Measurements from ENCODE around the gene VEPH1.
A peak's percentile ranks its signal among the peaks of the same experiment; 100 is the strongest.

VEPH1 gene

GRCh38 chr3:157522648-157523047 is 19.4 kb upstream of the VEPH1 start:
- DNase-seq = no peak

- DNase-seq = no peak
These were observed 17.4 kb upstream of the VEPH1 start for GRCh38 chr3:157520485-157521150.

GRCh38 chr3:157518881-157519280 is 15.7 kb upstream of the VEPH1 start:
- DNase-seq = no peak

DNA sequence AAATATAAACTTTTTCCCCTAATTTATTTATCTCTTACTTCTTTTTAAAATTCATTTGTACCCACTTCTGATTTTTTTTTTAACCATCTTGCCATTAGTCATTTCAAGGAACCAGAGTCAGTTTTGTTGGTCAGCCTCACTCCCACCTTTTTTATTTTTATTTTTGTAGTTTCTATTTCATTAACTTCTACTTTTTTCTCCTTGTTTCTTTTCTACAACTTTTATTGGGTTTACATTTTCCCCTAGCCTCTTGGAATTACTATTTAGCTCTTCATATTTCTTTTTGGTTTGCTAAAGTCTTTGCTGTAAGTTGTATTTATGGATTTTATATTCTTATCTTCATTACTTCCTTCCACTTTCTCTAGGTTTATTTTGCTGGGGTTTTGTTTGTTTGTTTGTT is 13.7 kb upstream of the VEPH1 start:
- no peak for DNase-seq

DNA sequence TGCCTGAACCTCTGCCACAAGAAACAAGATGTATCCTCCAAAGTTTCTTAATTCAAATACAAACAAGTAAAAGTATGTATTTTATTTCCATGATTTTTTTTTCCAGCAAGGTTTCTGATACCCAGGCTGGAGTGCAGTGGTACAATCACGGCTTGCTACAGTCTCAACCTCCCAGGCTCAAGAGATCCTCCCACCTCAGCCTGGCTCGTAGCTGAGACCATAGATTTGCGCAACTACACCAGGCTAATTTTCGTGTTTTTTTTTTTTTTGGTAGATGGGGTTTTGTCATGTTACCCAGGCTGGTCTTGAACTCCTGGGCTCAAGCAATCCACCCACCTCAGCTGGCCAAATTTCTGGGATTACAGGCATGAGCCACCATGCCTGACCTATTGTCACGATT is 12.2 kb upstream of the VEPH1 start:
- DNase-seq = no peak

- DNase-seq = no peak
These were observed 11.2 kb upstream of the VEPH1 start for GRCh38 chr3:157514371-157514895.

- DNase-seq = no peak
These were observed 10.4 kb upstream of the VEPH1 start for GRCh38 chr3:157513585-157513984.

GRCh38 chr3:157512534-157512933 is 9.3 kb upstream of the VEPH1 start:
- DNase-seq = no peak

DNA sequence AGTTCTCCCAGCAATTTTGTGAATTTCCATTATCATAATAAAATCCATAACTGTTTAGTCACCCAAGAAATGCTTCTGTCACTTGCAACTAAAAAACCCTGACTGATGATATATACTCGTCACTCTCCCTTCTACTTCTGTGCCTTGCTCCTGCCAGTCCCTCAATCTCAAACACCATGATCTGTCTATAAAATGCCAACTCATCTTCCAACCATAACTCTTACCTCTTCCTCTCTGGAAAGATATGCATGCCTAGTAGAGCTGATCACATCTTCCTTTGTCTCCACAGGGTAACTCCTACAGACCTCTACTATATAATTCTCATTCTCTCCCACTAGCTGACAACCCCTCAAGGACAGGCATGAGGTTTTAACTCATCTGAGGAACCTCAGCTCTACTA is 5.2 kb upstream of the VEPH1 start:
- DNase-seq = no peak

DNA sequence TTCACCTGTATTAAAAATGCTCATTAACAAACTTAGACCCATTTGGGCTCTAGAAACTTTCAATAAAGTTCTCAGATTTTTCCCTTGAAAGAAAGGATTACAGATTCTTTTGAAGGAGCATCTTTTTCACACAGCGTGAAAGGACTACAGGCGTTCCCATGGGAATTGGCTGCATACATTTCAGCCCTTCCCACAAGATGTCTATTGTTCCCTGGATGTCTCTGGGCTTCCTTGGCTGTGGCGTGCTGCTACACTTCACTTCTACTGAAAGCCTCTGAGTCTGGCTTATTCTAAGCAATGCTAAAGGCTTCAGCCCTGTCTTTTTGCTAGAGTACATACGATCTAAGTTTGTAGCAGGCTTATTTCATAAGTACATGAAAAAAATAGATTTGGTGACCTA is 1.4 kb downstream of the VEPH1 start:
- no peak for DNase-seq

- DNase-seq = no peak
These were observed 3.0 kb downstream of the VEPH1 start for GRCh38 chr3:157500232-157500631.

DNA sequence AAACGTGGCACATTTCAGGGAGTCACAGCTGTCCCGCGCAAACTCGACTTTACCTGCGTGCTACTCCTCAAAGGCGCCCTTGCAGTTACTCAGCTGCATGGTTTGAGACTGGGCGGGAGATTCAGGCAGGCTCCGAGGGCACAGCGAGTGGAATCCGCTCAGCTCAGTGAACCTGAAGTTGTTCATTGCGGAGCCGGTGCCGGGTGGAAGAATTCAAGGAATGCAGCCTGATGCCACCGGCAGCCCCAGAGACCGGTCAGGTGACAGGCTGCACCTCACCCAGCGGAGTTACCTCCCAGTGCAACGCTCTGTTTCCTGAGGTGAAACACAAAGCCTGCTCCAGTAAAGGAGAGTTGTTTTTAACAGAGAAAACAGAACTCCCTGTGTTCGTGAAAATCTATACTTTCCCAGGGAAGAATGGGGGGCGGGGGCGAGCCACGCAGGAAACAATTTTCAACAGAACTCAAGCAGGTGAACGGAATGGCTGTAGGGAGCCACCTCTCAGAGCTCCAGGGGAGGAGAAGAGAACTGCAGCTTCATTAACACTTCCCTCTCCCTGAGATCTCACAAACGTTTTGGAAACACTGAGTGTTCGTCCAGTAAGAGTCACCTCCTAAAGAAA is 3.8 kb downstream of the VEPH1 start:
- DNase-seq = no peak

DNA sequence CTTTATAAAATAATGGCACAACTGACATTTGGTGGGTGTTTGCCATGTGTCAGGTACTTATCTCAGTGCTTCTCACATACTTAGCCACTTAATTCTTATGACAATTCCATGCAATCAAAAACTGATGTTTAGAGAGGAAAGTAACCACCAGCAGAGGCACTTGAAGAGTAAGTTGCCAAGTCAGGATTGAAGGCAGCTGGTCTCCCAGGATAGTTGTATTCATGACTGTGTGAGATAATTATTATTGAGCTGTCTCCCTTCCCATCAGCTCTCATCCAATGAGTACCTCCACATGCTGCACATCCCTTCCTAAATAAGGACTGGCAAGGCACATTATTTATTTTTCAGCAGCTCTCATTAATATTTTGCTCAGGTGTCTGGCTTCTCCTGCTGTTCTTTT is 4.8 kb downstream of the VEPH1 start:
- DNase-seq = no peak

DNA sequence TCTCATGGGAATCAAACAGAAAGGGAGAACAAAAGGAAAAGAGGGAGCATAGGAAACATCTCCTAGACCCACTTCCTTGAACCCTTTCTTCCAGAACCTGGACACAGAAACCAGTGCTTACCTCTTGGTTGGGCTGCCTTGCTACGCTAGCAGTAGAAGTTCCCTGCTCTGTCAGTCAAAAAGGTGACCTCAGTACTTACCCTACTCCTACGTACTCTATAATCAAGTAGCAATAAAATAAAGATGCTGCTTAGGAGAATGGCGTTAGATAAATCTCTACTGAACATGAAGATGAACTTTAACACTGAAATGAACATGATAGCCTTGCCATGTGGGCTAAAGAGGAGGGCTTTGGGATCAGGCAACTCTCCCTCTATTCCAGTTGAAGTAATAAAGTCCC is 7.4 kb downstream of the VEPH1 start:
- DNase-seq = no peak

GRCh38 chr3:157494581-157495281 is 8.5 kb downstream of the VEPH1 start:
- DNase-seq = no peak

DNA sequence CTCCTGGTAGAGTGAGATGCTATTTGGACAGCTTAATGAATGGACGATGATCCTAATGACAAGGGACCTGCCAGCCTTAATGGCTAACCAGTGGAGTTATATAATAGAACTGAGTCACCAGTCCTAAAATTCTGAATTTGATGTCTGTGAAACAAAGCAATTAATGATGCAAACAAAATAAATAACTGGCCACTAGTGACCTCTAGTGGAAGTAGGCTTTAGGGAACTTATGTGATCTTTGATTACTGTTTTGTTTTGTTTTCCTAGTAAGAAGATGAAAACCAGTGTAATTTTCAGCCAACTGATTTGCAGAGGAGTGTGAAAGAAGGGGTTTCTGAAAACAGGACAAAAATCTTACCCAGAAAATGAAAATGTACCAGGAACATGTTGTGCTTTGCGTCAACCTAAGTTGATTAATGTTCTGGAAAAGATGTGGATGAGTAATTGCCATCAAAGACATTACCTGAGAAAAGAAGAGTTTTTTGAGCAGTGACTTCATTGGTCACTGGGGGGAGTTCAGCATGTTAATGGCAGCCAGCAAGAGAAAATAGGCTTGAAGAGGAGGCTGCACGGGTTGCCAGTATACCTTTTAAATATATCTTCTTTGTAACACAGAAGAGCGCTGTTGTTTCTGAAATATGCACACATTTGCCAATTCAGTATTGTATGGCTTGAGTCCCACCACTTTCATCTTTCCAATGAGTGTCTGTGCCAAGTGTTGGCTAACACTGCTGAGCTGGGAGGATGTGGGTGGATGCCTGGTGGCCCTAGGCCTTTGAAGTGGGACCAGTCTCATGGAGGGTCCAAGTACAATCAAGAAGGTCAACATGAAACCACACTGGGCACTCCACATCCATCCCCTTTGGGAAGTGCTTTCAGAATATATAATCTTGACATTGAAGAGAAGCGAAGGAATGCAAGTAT is 9.3 kb downstream of the VEPH1 start:
- peak; percentile 28 for DNase-seq

DNA sequence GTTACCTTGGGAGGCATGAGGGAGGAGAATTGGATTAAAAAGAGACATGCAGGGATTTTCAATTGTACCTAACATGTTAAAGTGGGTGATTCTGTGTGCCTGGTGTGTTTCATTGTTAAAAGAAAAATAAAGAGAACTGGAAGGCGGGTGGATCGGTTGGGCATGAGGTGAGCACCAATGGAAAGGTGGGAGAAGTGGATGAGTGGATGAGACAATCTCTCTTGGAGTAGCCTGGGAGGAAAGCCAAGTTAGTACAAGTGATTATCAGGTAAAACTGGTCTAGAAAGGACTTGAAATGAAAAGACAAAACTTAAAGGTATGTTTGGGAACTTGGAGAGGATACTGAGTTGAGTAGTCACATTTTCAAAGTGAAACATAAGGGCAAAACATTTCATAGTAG is 12.1 kb downstream of the VEPH1 start:
- DNase-seq = no peak

DNA sequence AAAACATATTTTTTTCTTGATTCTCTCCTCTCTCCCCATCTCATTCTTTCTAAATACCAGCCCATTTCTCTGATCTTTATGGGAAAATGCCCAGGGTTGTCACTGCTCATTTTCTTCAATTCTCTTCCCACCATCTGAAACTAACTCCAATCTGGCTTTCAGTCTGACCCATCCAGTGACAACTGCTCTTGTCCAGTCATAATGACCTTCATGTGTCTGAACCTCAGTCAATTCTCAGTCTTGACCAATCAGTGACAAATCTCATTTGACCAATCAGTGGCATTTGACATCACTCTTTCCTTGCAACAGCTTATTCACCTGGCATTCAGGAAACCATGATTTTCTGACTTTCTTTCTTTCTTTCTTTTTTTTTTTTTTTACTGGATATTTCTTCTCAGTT is 15.1 kb downstream of the VEPH1 start:
- DNase-seq = no peak

DNA sequence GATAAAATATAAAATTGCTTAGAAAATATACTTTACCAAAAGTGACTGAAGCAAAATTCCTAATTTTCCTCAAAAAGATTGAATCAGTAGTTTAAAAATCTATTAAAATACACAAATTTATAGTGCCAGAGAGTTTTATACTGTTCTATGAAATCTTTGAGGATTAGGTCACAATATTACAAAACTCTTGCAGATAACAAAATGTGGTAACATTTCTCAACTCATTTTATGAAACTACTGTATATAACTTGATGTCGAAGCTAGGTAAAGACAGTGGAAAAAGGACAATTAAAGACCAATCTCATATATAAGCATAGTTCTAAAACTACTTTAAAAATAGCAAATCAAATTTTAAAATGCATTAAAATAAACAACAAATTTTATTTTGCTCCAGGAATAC is 15.9 kb downstream of the VEPH1 start:
- DNase-seq = no peak

DNA sequence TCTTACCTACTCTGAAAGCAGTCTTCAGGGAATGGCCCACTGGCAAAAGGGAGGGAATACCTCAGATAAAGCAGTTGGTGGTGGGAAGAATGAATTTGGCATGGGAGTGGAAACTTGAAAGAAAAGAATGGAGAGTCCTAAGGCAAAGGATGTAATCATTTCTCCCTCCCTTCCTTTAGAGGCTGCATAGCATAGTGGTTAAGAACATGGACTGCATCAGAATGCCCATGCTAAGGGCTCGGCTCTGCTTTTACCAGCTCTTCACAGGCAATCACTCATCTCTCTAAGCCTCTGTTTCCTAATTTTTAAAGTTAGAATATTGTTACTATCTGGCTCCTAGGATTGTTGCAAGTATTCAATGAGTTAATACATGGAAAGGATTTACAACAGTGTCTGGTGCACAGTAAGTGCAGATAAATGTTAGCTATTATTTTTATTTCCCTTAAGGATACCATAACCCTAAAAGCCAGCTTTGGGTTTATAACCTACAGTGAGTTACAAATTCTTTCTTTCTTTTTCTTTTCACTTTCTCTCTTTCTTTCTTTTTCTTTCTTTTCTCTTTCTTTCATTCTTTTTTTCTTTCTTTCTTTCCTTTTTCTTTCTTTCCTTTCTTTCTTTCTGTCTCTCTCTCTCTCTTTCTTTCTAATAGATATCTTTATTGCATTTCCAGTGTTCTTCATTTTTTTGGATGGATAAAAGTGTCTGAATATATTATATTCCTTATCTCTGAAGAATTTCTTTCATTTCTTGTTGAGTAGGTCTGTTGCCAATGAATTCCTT is 23.6 kb downstream of the VEPH1 start:
- DNase-seq = no peak

- DNase-seq = no peak
These were observed 25.8 kb downstream of the VEPH1 start for GRCh38 chr3:157477441-157477840.

GRCh38 chr3:157475921-157476414 is 27.2 kb downstream of the VEPH1 start:
- DNase-seq = no peak
